IMR-90 (cell line): ENCODE data around the gene CDK14.

Experiments used
- CEBPB ChIP-seq: IDR thresholded peaks from 2 replicates; pipeline ENCODE4 v1.6.1; 2012; ENCODE audit warnings: low read depth, low read length, improper control_type of control experiment
- MXI1 ChIP-seq: IDR thresholded peaks from 2 replicates; pipeline ENCODE4 v1.6.1; 2012; ENCODE audit warnings: low read depth, mild to moderate bottlenecking, low read length, moderate library complexity, borderline replicate concordance
- POLR2A ChIP-seq: IDR thresholded peaks from 2 replicates; pipeline ENCODE4 v1.6.1; 2012; ENCODE audit warnings: mild to moderate bottlenecking, low read depth, low read length
- SMC3 ChIP-seq: fragments of 150-350 bp; IDR thresholded peaks from 2 replicates; pipeline ENCODE4 v1.6.1; 2016; ENCODE audit warnings: low read depth, mild to moderate bottlenecking, antibody characterized with exemption, low read length, moderate library complexity
- TF ChIP-seq, protein P1 (sequence below): conservative IDR thresholded peaks from 2 replicates; pipeline ENCODE4 v1.5.1; 2012; ENCODE audit warnings: mild to moderate bottlenecking, low read depth, low read length, improper control_type of control experiment
- TF ChIP-seq, protein P2 (sequence below): fragments of 150-350 bp; IDR thresholded peaks from 2 replicates; pipeline ENCODE4 v1.6.1; 2016; ENCODE audit warnings: low read depth, mild to moderate bottlenecking, low read length, moderate library complexity, borderline replicate concordance

DNA sequence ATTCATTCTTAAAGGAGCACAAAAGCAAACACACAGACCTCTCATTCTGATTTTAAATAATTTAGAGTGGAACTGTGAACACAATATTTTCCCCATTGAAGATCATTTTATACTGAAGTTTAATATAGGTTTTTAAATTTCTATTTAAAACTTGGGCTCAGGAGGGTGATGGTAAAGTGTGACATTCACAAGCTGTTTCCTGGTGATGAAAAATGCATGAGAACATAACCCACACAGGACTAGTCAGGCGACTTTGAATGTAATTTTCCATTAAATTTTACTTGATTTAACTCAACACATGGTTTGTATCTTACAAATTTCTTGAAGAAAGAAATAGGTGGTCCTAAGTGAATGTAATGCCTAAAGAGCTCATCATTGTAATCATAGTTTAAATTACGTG lies 143.6 kb downstream of the CDK14 start:
- TF ChIP-seq, protein P1, sequence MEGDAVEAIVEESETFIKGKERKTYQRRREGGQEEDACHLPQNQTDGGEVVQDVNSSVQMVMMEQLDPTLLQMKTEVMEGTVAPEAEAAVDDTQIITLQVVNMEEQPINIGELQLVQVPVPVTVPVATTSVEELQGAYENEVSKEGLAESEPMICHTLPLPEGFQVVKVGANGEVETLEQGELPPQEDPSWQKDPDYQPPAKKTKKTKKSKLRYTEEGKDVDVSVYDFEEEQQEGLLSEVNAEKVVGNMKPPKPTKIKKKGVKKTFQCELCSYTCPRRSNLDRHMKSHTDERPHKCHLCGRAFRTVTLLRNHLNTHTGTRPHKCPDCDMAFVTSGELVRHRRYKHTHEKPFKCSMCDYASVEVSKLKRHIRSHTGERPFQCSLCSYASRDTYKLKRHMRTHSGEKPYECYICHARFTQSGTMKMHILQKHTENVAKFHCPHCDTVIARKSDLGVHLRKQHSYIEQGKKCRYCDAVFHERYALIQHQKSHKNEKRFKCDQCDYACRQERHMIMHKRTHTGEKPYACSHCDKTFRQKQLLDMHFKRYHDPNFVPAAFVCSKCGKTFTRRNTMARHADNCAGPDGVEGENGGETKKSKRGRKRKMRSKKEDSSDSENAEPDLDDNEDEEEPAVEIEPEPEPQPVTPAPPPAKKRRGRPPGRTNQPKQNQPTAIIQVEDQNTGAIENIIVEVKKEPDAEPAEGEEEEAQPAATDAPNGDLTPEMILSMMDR, result no peak
- TF ChIP-seq SMC3 (no peak), CEBPB (no peak), MXI1 (no peak), POLR2A (no peak)
- TF ChIP-seq, protein P2, sequence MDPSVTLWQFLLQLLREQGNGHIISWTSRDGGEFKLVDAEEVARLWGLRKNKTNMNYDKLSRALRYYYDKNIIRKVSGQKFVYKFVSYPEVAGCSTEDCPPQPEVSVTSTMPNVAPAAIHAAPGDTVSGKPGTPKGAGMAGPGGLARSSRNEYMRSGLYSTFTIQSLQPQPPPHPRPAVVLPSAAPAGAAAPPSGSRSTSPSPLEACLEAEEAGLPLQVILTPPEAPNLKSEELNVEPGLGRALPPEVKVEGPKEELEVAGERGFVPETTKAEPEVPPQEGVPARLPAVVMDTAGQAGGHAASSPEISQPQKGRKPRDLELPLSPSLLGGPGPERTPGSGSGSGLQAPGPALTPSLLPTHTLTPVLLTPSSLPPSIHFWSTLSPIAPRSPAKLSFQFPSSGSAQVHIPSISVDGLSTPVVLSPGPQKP, result no peak
